Measurements from ENCODE around the gene SLC4A9.

Gene SLC4A9

GRCh38 chr5:140360681-140361479, 886 bp downstream of the SLC4A9 start:
- DNase-seq (ENCODE audit: low read depth in 1 of 2, low spot score in 1 of 2), result no peak

- DNase-seq (ENCODE audit: low read depth in 1 of 2, low spot score in 1 of 2), result no peak
These were observed 1.9 kb downstream of the SLC4A9 start for GRCh38 chr5:140361901-140362300.

GRCh38 chr5:140362311-140362710, 2.3 kb downstream of the SLC4A9 start:
- no peak for DNase-seq (ENCODE audit: low read depth in 1 of 2, low spot score in 1 of 2)

GRCh38 chr5:140362875-140363630, 3.1 kb downstream of the SLC4A9 start:
- peak; percentile 68 to 79 for DNase-seq (ENCODE audit: low read depth in 1 of 2, low spot score in 1 of 2)

GRCh38 chr5:140363631-140364471, 3.9 kb downstream of the SLC4A9 start:
- DNase-seq (ENCODE audit: low read depth in 1 of 2, low spot score in 1 of 2), result no peak

GRCh38 chr5:140364472-140364765, 4.4 kb downstream of the SLC4A9 start:
- DNase-seq (ENCODE audit: low read depth in 1 of 2, low spot score in 1 of 2), result no peak

- no peak for DNase-seq (ENCODE audit: low read depth in 1 of 2, low spot score in 1 of 2)
These were observed 5.3 kb downstream of the SLC4A9 start for GRCh38 chr5:140365282-140365681.

GRCh38 chr5:140365941-140366340, 5.9 kb downstream of the SLC4A9 start:
- DNase-seq (ENCODE audit: low read depth in 1 of 2, low spot score in 1 of 2), result no peak

- DNase-seq (ENCODE audit: low read depth in 1 of 2, low spot score in 1 of 2), result no peak
These were observed 6.7 kb downstream of the SLC4A9 start for GRCh38 chr5:140366589-140367255.

GRCh38 chr5:140367256-140368013, 7.4 kb downstream of the SLC4A9 start:
- no peak for DNase-seq (ENCODE audit: low read depth in 1 of 2, low spot score in 1 of 2)

- DNase-seq (ENCODE audit: low read depth in 1 of 2, low spot score in 1 of 2), result no peak
These were observed 11.6 kb downstream of the SLC4A9 start for GRCh38 chr5:140371356-140372151.

- no peak for DNase-seq (ENCODE audit: low read depth in 1 of 2, low spot score in 1 of 2)
These were observed 13.0 kb downstream of the SLC4A9 start for GRCh38 chr5:140372971-140373487.

- no peak for DNase-seq (ENCODE audit: low read depth in 1 of 2, low spot score in 1 of 2)
These were observed 21.4 kb downstream of the SLC4A9 start for GRCh38 chr5:140381351-140381750.

GRCh38 chr5:140381972-140382371, 22.0 kb downstream of the SLC4A9 start:
- DNase-seq (ENCODE audit: low read depth in 1 of 2, low spot score in 1 of 2), result no peak

GRCh38 chr5:140382866-140383265, 22.9 kb downstream of the SLC4A9 start:
- no peak for DNase-seq (ENCODE audit: low read depth in 1 of 2, low spot score in 1 of 2)

GRCh38 chr5:140383300-140383699, 23.3 kb downstream of the SLC4A9 start:
- DNase-seq (ENCODE audit: low read depth in 1 of 2, low spot score in 1 of 2), result no peak

- DNase-seq (ENCODE audit: low read depth in 1 of 2, low spot score in 1 of 2), result no peak
These were observed 28.1 kb downstream of the SLC4A9 start for GRCh38 chr5:140388052-140388451.

- no peak for DNase-seq (ENCODE audit: low read depth in 1 of 2, low spot score in 1 of 2)
These were observed 31.3 kb downstream of the SLC4A9 start for GRCh38 chr5:140391312-140391711.

- no peak for DNase-seq (ENCODE audit: low read depth in 1 of 2, low spot score in 1 of 2)
These were observed 31.7 kb downstream of the SLC4A9 start for GRCh38 chr5:140391732-140392131.

Measured in activated T-helper 1 cell treated with anti-CD3 and anti-CD28 coated beads, Interleukin-2, amount 50 U/mL, for 16 hours (primary cell).